ENCODE measurements around the gene NEURL1.
A peak's percentile ranks its signal among the peaks of the same experiment; 100 is the strongest.

NEURL1 gene

DNA sequence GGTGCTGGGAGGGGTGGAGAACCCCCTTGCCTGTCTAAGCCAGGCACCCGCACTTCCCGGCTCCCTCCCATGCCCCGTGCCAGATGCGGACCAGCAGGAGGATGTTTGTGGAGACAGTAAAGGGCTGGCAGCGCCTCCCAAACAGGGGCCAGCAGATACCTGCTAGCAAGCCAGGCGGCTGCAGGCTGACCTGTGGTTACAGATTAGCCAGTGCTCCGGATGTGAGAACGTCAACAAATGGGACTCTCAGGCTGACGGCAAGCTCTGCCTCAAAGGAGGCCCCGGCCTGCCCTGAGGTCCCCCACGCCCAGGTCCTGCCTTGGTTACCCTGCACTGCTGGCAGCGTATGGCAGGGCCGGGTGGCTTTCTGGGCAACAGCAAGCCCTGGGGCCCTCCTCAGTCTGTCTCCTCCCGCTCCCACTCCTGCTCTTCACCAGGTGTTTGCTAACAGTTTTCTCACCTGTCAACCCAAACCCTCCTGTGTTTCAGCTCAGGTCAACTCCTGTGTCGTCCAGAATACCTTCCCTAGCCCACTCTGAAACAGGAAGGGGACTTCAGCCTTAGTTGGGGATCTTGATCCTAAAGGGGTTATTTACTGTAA lies 85.4 kb downstream of the NEURL1 start:
- no peak for FAIRE-seq
- DNase-seq (ENCODE audit: insufficient read length, low spot score): no peak

- FAIRE-seq (no peak), DNase-seq (ENCODE audit: insufficient read length, low spot score) (no peak)
These were observed 86.5 kb downstream of the NEURL1 start for GRCh38 chr10:103580011-103580410.

- FAIRE-seq (no peak), DNase-seq (ENCODE audit: insufficient read length, low spot score) (no peak)
These were observed 86.9 kb downstream of the NEURL1 start for GRCh38 chr10:103580430-103580829.

- FAIRE-seq (no peak), DNase-seq (ENCODE audit: insufficient read length, low spot score) (no peak)
These were observed 88.0 kb downstream of the NEURL1 start for GRCh38 chr10:103581499-103581898.

DNA sequence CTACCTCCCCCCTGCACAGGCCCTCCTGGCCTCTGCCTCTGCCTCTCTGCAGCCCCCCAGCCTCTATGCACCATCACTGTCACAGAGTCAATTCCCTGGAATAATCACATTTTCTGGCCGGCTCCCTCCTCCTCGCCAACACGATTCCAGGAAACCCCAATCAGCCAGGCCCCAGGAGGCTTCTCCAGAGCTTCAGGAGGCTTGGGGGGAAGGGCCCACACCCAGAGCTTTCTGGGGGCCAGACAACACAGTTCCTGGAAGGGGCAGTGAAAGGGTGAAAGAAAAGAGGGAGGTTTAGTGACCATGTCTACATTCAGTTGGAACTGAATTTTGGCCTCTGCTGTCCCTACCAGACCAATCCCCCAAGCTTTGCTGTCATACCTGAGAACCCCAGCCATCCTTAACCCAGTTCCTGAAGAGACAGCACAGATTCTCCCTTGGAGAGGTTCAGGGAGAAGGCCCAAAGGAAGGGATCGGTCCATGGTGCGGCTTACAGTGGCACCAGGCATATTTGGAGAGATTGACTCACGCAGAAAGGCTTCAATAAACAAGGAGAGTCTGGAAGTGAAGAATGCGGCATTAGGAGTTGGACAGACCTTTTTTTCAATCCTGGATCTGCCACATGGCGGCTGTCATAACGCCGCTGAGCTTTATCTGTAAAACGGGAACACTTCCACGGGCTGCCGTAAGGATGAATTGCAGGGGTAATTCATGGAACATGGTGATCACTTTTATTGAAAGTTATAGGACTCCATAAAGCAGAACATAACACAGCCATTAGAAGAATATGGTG lies 89.0 kb downstream of the NEURL1 start:
- FAIRE-seq (no peak), DNase-seq (ENCODE audit: insufficient read length, low spot score) (no peak)

- no peak for FAIRE-seq
- DNase-seq (ENCODE audit: insufficient read length, low spot score): no peak
These were observed 90.3 kb downstream of the NEURL1 start for GRCh38 chr10:103583871-103584215.

GRCh38 chr10:103584216-103585010 lies 90.9 kb downstream of the NEURL1 start:
- FAIRE-seq: no peak
- DNase-seq (ENCODE audit: insufficient read length, low spot score): no peak

- no peak for FAIRE-seq
These were observed 91.5 kb downstream of the NEURL1 start for GRCh38 chr10:103585011-103585405.

GRCh38 chr10:103587073-103587472 lies 93.6 kb downstream of the NEURL1 start:
- DNase-seq (ENCODE audit: insufficient read length, low spot score): no peak
- no peak for FAIRE-seq

More at GRCh38 chr10:103585011-103585405, 91.5 kb downstream of the NEURL1 start:
- DNase-seq (ENCODE audit: insufficient read length, low spot score): no peak

- DNase-seq (ENCODE audit: insufficient read length, low spot score) (no peak), FAIRE-seq (no peak)
These were observed 95.6 kb downstream of the NEURL1 start for GRCh38 chr10:103589074-103589630.

DNA sequence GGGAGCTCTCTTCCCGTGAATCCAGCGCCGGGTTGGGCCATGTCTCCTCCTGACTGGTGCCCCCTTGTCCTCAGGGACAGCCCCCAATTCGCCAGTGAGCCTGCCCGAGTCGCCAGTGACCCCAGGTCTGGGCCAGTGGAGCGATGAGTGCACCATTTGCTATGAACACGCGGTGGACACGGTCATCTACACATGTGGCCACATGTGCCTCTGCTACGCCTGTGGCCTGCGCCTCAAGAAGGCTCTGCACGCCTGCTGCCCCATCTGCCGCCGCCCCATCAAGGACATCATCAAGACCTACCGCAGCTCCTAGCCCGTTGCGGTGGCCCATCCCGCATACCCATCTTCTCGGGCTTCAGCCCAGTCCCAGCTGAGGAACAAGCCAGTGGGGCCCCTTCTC lies 96.6 kb downstream of the NEURL1 start:
- no peak for FAIRE-seq

DNA sequence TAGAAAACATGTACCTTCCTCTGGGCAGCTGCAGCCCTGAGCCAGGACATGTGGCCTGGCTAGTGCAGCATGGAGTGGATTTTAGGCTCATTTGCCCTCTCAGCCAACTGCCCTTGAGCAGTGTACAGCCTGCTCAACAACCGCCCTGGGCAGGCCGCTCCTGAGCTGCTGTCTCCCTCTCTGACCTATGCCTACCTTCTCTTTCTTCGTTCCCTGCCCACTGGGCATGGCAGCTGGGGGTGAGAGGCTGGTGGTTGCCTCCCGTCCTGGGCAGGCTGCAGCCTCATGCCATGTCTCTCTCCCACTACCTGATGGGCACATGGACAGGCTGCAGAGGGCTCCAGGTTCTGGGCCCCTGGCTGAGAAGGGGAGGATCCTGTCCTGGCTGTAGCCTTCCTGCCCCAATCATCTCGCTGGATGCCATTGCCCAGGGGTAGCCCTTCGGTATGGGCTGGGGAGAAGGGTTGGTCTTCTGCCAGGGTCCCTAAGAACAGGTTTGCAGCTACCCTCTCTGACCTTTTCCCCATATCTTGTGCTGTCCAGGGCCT lies 97.3 kb downstream of the NEURL1 start:
- FAIRE-seq (no peak), DNase-seq (ENCODE audit: insufficient read length, low spot score) (no peak)

More for the DNA sequence above, 96.6 kb downstream of the NEURL1 start:
- no peak for DNase-seq (ENCODE audit: insufficient read length, low spot score)

DNA sequence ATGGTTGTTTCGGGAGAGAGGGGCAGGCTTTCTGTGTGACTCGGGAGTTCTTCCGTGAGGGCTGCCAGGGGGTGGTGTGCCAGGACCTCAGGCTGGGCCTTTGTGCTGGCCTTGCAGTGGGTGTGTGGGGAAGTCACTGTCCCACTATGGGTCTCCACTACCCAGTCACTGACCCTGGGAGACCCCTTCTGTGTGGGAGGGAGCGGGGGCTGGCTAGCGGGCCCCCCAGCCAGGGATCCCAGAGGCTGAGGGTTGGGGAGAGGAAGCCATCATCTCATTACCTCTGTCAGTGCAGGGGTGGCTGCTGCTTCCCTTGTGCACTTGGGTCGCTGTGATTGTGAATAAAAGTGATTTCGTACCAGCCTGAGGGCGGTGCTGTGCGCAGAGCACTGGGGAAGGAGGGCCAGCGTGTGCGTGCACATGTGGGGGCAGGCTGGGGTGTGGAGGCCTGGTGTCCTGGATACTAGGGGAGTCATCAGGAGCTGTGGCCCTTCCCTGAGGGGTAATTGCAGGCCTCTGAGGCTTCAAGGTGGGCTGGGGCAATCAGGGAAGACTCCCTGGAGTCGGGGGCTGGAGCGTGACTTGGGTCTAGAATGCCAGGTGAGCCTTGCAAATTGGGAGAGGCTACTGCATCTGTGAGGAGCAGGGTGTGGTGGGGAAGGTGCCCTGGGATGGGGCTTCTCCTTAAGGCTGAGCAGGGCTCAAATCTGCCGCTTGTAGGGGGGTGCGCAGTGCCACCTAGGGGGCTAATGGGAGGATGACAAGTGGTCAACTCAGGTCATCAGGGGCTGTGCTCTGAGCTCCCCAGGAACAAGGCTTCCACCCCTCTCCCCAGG lies 98.9 kb downstream of the NEURL1 start:
- DNase-seq (ENCODE audit: insufficient read length, low spot score): peak; percentile 82
- peak; percentile 74 for FAIRE-seq

- FAIRE-seq: no peak
- DNase-seq (ENCODE audit: insufficient read length, low spot score): no peak
These were observed 99.6 kb downstream of the NEURL1 start for GRCh38 chr10:103593022-103593570.

DNA sequence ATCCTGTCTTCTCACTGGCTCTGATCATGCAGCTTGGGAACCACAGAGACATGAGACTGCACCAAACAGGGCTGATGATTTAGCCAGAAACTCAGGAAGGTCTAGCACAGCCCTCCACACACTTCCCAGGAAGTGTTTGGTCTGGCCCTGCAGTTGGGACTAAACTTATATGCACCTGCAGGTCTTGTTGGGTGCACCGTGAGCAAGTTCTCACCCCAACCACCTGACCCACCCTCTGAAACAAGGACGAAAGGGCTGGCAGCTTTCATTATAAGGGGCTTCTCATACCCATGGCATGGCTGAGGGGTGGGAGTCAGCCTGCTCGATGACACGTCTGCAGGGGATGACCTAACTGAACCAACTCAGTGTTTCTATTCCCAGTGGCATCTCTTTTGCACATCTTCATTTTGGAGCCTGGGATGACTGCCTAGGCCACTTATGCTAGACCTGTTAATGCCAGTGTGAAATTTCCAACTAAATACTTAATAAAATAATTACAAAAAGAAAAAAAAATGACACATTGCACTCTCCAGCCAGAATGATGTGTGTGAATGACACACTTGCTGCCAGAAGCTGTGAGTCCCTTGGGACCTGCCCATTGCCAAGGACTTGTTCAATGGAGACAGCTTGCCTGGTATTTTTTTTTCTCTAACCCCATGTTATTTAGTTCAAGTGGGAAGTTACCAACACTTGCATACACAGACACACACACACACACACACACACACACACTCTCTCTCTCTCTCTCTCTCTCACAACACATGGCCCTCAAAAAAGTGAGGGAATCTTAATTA lies 102.6 kb downstream of the NEURL1 start:
- no peak for FAIRE-seq
- DNase-seq (ENCODE audit: insufficient read length, low spot score): no peak

DNA sequence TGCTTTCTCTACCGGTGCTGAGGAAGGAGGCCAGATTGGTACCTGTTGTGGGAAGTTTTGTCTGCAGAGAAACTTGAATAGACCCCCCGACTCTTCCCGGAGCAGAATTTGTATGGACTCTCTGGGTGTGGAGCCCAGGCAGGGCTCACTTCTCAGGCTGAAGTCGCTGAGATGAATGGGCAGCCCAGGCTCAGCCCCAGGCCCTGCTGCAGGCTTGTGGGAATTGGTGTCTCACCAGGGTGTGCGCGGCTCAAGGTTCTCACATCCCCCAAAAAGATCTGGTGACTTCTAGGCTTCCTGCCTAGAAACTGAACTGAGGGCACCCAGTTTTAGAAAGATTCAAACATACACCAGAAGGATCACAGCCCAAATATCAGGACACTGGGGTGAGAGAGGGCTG lies 103.5 kb downstream of the NEURL1 start:
- DNase-seq (ENCODE audit: insufficient read length, low spot score) (no peak), FAIRE-seq (no peak)

DNA sequence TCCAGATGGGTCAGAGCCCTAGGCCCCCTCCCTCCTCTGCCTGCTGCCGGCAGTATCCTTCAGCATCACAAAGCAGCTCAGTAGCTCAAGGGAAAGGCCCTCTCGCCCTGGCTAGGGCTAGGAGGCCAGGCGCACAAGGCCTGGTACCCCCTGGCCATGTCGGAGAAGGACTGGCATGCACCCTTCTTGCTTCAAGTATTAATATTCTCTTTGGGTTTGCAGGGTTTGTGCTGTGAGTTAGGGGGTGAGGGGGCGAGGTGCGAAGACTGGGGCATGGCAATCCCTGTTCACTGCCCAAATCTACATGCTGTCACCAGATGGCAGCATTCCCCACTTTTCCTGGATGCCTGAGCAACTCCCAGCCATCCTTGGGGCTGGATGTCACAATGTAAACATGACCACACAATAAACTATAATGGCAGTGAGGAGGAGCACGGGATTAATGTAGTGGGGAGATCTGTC lies 105.2 kb downstream of the NEURL1 start:
- FAIRE-seq (peak; percentile 99), DNase-seq (ENCODE audit: insufficient read length, low spot score) (peak; percentile 88)

DNA sequence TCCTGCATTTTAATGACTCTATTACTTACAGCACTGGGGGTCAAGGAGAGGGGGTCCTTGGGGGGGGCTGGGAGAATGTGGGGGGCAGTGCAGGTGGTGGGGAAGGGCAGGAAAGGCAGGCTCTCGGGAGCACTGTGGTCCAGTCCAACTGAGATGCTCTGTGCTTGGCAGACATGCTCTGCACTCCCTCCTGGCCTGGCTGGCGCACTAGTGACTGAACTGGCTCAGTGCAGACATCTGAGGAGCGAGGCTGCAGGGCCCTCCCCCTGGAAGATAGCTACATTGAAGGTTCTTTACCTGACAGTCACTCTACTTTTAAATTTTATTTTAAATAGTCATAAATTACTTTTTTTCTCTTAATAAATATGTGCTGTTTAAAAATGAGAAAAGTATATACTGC lies 105.7 kb downstream of the NEURL1 start:
- no peak for DNase-seq (ENCODE audit: insufficient read length, low spot score)
- FAIRE-seq: no peak

DNA sequence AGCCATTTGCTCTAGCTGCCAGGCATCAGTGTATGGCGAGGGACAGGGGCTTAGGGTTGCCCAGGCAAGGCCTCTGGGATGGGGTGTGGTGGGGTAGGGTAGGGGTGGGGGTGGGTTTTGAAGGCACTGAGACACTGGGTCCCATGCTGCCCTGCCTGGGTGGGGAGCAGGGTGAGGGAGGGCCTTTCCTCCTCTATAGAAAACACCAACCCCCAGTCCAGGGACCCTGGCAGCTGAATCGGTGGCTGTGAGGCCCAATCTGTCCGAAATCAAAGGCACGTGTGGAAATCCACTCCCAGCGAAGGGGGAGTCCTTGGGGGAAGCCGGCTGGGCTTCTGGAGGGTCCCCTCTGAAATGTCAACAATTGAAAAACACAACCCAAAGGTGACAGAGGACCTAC lies 106.4 kb downstream of the NEURL1 start:
- FAIRE-seq (no peak), DNase-seq (ENCODE audit: insufficient read length, low spot score) (no peak)
